Stimulated activated CD4-positive, alpha-beta T cell treated with anti-CD3 and anti-CD28 coated beads, Interleukin-12 subunit alpha, Interleukin-12 subunit beta, amount 100 ng/mL, for 24 hours (primary cell): Measurements from ENCODE around the gene OR2T12.
A peak's percentile ranks its signal among the peaks of the same experiment; 100 is the strongest.
"Not testable (repeated sequence)": the region's sequence is repeated elsewhere in the genome, so short reads cannot be mapped to it uniquely, and the experiment has no call there.

ENCODE experiments used
- DNase-seq, 2 experiments: peaks; one replicate each; pipeline ENCODE4 v3.0.0-alpha.2; 2020; ENCODE audit warnings: low read depth in 2 of 2

OR2T12 gene

DNA sequence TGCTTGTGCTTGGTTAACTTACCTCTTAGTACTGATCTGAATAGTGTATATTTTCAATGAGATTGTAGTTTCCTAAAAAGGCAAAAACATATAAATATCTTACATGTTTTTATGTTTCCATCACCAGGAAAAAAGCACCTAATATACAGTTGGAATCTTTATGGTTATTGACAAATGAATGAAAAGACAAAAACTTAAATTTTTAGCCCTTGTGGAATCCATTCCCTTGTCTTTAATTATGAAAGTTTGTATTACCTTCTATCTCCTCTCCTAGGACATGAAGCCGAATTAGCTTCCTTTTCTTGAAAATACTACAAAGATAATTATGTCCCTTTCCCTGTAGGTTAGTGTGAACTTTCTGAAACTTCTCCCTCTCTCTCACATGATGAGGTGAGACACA lies at the start of gene OR2T12:
TSS of gene OR2T12 (minus strand) at position 101 of the 400 bp plus-strand sequence. CDS start 7,846 bp downstream, outside the sequence.
- DNase-seq, result no peak

DNA sequence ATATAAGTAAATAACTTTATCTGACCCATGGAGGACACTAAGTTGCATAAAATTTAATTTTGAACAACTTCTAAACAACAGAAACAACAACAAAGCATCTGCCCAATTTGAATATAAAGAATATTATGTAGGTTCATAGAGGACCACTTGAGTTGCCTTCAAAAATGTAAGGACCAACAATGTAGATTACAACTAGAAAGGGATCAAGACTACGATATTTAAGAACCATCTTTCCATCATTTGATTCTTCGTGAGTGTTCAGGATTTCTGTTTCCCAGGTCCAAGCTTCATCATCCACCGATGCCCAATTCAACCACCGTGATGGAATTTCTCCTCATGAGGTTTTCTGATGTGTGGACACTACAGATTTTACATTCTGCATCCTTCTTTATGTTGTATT lies 45.3 kb upstream of the OR2T12 start, which contains the start of gene OR14C36:
TSS of gene OR14C36 (plus strand) at position 301 of the 400 bp plus-strand sequence. CDS start at position 301, 0 bp downstream.
- DNase-seq, result no peak

DNA sequence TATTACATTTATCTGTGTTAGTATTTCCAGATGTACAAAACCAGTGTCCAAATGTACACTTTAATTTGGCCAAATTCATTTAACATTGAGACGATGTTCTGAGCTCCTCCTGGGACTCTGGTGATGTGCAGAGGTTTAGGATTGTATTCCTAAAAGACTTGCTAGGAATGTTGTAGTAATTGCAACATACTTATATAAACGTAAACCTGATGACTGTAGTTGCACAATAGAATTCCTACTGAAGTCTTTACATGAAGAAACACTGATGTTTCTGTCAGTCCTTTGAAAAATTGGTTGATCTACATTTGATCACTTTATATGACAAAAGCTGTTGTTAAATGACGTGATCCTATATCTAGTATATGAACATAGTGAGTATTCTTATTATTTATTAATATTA lies 40.2 kb upstream of the OR2T12 start:
- DNase-seq, result no peak

GRCh38 chr1:248324468-248324867 lies 21.2 kb upstream of the OR2T12 start, which contains the start of gene OR2M7:
Gene OR2M7, minus strand, starts transcription at chr1:248324568. Its CDS starts 0 bp downstream, at chr1:248324568.
- DNase-seq, result no peak

- no peak for DNase-seq
Measured at GRCh38 chr1:248316796-248317195, 13.6 kb upstream of the OR2T12 start.

DNA sequence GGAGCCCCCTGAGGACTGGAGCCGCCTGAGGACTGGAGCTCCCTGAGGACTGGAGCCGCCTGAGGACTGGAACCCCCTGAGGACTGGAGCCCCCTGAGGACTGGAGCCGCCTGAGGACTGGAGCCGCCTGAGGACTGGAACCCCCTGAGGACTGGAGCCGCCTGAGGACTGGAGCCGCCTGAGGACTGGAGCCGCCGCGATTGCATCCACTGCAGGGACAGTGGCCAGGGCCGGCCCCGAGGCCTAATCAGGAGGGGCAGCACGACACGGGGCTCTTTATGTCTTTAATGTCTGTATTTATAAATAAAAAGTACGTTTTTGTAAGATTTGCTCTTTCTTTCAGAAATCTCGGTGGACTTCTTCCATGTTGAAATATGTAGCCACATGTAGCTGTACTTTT lies 3.5 kb upstream of the OR2T12 start:
- not testable (repeated sequence) for DNase-seq

GRCh38 chr1:248306103-248306502 lies 2.9 kb upstream of the OR2T12 start:
- no peak for DNase-seq

- not testable (repeated sequence) for DNase-seq
Measured at GRCh38 chr1:248305672-248306071, 2.4 kb upstream of the OR2T12 start.

DNA sequence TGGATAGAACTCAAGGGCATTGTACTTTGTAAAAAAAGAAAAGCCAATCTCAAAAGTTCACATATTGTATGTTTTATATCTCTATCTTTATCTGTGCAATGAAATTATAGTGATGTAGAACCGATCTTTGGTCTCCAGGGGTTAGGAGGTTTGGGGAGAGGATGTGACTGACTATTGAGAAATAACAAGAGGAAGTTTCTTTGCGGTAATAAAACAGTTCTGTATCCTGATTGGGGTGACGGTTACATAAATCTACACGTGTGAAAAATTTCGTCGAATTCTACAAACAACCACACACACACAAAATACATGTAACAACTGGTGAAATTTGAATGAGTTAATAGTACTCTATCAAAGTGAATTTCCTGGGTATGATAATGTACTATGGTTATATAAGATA lies 14.8 kb downstream of the OR2T12 start:
- no peak for DNase-seq

DNA sequence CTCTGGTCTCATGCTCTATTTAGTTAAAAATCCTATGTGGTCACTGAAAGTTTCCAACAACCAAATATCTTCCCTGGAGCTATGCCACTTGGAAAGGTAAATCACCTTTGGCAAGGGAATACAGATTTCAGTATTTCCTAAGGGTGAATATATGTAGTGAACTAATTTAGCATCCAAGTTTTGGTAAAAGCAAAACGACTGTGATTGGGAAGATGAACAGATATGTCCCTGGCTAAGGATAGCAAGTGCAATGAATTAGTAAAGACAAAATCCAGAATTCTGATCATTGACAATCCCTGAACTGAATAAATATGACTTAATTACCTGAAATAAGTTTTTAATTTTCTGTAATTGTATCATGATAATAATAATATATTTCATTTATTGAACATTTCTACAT lies 25.3 kb downstream of the OR2T12 start, which contains the start of gene OR2T33:
TSS of gene OR2T33 (minus strand) at position 101 of the 400 bp plus-strand sequence. CDS start 4,162 bp downstream, outside the sequence.
- DNase-seq, result no peak

DNA sequence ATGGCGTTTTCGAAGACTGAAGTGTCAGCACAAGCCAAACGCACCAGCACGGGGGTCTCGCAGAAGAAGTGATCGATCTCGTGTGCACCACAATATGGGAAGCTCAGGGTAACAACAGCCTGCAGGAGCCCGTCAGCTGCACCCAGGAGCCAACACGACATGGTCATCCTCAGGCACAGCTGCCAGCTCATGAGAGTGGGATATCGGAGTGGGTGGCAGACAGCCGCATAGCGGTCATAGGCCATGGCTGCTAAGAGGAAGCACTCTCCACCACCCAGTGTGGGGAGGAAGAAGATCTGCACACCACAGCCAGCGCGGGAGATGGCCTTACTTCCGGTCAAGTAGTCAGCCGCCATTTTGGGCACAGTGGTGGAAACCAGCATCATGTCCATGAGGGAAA lies 30.0 kb downstream of the OR2T12 start:
- not testable (repeated sequence) for DNase-seq

DNA sequence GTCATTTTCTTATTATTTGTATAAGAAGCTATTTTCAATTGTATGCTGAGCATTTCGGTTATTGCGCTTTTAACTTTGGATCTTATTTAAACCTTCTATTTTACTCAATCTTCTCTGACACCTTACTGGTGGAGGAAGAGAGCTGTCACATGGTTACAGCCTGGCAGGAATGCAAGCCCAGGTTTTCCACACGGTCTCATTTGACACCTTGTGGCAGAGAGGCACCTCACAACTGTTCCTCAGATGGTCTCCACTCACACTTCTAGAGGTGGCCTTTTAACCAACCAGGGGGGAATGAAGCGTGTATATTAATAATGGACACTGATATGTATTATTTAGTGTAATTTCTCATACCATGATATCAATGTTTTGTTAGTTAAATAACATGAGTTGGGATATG lies 35.0 kb downstream of the OR2T12 start:
- DNase-seq, result no peak

DNA sequence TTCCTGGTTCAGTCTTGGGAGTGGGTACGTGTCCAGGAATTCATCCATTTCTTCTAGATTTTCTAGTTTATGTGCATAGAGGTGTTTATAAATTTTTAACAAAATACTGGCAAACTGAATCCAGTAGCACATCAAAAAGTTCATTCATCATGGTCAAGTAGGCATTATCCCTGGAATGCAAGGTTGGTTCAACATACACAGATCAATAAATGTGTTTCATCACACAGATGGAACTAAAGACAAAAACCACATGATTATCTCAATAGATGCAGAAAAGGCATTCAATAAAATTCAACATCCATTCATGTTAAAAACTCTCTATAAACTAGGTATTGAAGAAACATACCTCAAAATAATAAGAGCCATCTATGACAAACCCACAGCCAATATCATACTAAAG lies 43.9 kb downstream of the OR2T12 start:
- not testable (repeated sequence) for DNase-seq

DNA sequence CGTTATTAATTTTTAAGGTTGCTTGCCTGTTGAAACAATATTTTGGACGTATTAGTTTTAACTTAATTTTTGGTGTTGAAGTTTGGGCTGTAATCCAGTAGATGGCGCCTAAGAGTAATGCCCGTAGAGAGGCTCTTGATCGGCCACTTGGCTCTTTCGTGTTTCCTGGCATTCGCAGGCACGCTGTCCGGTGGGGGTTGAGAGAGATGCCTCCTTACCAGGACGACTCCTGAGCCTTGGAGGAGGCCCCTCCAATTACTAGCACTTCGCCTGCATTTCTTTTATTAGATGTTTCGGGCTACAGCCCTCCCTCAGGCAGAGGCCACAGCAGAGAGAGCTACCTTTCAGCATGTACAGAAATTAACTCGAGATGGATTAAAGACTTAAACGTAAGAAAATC lies 60.0 kb downstream of the OR2T12 start:
- DNase-seq, result peak in 1 of 2 experiments; percentile 6
